AG04449 (cell line): ENCODE data around the gene ARID2.

Source experiments
- CTCF ChIA-PET: fragments of 350-600 bp; formaldehyde crosslinking; extraction: SDS; loops from one replicate; lab custom pipeline; 2021; ENCODE audit warnings: antibody characterized with exemption; lab: Yijun Ruan, JAX
- POLR2A ChIA-PET: fragments of 400-600, 350-600 bp; formaldehyde crosslinking; extraction: SDS; loops from one replicate; lab custom pipeline; 2020; ENCODE audit warnings: antibody characterized with exemption, inconsistent platforms; lab: Yijun Ruan, JAX
- DNase-seq: peaks from one replicate; pipeline ENCODE4 v3.0.0-alpha.2; 2010; ENCODE audit warnings: low read depth, low spot score
- H3K4me3 ChIP-seq: 2 replicates; pipeline ENCODE4 v1.5.1; 2011; ENCODE audit warnings: low read depth, mild to moderate bottlenecking, control low read depth, low read length
- TF ChIP-seq, protein P1 (sequence below): IDR thresholded peaks from one replicate; pipeline ENCODE4 v1.5.1; 2011; ENCODE audit warnings: mild to moderate bottlenecking, moderate library complexity, low read length, control low read depth, inconsistent platforms; ENCODE audit not compliant: insufficient read depth; ENCODE audit errors: missing control alignments

ARID2 gene

GRCh38 chr12:45831590-45831989, 102.1 kb downstream of the ARID2 start:
- POLR2A ChIA-PET = no interaction called here
- CTCF ChIA-PET = no interaction called here
- no peak for DNase-seq
- TF ChIP-seq, protein P1, sequence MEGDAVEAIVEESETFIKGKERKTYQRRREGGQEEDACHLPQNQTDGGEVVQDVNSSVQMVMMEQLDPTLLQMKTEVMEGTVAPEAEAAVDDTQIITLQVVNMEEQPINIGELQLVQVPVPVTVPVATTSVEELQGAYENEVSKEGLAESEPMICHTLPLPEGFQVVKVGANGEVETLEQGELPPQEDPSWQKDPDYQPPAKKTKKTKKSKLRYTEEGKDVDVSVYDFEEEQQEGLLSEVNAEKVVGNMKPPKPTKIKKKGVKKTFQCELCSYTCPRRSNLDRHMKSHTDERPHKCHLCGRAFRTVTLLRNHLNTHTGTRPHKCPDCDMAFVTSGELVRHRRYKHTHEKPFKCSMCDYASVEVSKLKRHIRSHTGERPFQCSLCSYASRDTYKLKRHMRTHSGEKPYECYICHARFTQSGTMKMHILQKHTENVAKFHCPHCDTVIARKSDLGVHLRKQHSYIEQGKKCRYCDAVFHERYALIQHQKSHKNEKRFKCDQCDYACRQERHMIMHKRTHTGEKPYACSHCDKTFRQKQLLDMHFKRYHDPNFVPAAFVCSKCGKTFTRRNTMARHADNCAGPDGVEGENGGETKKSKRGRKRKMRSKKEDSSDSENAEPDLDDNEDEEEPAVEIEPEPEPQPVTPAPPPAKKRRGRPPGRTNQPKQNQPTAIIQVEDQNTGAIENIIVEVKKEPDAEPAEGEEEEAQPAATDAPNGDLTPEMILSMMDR = no peak
- no peak overlapping the region for H3K4me3 ChIP-seq

- no peak for DNase-seq
- ChIA-PET CTCF (no interaction called here), POLR2A (no interaction called here)
- TF ChIP-seq, protein P1 = no peak
- H3K4me3 ChIP-seq = no peak overlapping the region
Observed at GRCh38 chr12:45833401-45833800, 103.9 kb downstream of the ARID2 start.

DNA sequence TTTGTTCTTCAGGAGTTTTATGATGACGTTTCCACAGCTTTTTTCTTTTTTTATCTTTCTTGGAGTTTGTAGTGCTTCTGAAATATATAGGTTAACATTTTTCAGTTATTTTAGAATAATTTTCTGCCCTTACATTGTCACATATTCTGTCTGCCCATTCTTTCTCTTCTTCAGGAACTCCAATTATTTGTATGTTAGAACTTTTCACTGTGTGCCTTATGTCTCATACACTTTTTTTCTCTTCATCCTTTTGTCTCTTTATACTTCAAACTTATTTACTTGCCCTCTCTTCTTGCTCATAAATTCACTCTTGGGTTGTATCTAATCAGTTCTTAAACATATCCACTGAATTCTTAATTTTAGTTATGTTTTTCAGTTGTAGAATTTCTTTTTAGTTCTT, 105.3 kb downstream of the ARID2 start:
- TF ChIP-seq, protein P1 = no peak
- DNase-seq = no peak
- POLR2A ChIA-PET = no interaction called here
- no peak overlapping the region for H3K4me3 ChIP-seq
- CTCF ChIA-PET = no interaction called here

DNA sequence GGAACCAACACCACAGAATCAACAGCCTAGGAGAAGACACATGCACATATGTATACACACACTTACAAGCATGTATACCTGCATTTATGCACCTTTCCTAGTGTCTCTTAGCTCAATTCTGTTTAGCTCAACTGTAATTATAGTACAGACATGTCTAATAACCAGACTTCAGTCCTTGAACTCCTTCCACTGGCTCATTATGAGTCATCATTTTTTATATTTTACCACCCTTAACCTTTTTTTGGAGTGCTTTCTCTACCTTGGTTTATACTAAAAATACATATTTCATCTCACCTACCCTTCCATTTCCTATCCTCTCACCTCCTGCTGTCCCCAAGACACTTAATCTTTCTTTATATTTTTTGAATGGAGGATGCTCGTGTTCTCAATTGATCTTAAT, 110.4 kb downstream of the ARID2 start:
- POLR2A ChIA-PET = no interaction called here
- no peak for DNase-seq
- no peak overlapping the region for H3K4me3 ChIP-seq
- CTCF ChIA-PET = no interaction called here
- TF ChIP-seq, protein P1 = no peak

GRCh38 chr12:45849289-45849688, 119.8 kb downstream of the ARID2 start:
- ChIA-PET POLR2A (no interaction called here), CTCF (no interaction called here)
- no peak for DNase-seq
- H3K4me3 ChIP-seq = no peak overlapping the region
- TF ChIP-seq, protein P1 = no peak

- TF ChIP-seq, protein P1 = no peak
- DNase-seq = no peak
- H3K4me3 ChIP-seq = no peak overlapping the region
- CTCF ChIA-PET = no interaction called here
- POLR2A ChIA-PET = no interaction called here
Observed at GRCh38 chr12:45850302-45850701, 120.8 kb downstream of the ARID2 start.

DNA sequence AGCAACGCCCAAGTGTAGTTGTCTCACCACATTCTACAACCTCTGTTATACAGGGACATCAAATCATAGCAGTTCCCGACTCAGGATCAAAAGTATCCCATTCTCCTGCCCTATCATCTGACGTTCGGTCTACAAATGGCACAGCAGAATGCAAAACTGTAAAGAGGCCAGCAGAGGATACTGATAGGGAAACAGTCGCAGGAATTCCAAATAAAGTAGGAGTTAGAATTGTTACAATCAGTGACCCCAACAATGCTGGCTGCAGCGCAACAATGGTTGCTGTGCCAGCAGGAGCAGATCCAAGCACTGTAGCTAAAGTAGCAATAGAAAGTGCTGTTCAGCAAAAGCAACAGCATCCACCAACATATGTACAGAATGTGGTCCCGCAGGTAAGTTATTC, 123.0 kb downstream of the ARID2 start:
- POLR2A ChIA-PET = no interaction called here
- CTCF ChIA-PET = no interaction called here
- DNase-seq = no peak
- no peak overlapping the region for H3K4me3 ChIP-seq
- TF ChIP-seq, protein P1 = no peak
